Neutrophil (primary cell): Measurements from ENCODE around the gene DOLK.

ENCODE experiments used
- H3K27ac ChIP-seq: fragments of 200-600 bp; sonication (generic); 2 replicates; pipeline ENCODE4 v1.5.1; 2016; ENCODE audit warnings: mild to moderate bottlenecking, moderate library complexity
- H3K27me3 ChIP-seq: fragments of 200-600 bp; sonication (generic); 2 replicates; pipeline ENCODE4 v1.6.0; 2016; ENCODE audit warnings: mild to moderate bottlenecking
- H3K36me3 ChIP-seq: fragments of 200-600 bp; sonication (generic); 2 replicates; pipeline ENCODE4 v1.5.1; 2017
- H3K4me1 ChIP-seq, 2 experiments: fragments of 200-600 bp in 1 of 2; sonication (generic) in 1 of 2; 1 replicate in 1 of 2; 2 replicates in 1 of 2; pipeline versions ENCODE4 v1.5.1 to v1.6.1; 2013 to 2016; ENCODE audit warnings: low read depth in 1 of 2, low read length in 1 of 2, mild to moderate bottlenecking in 1 of 2, moderate library complexity in 1 of 2; ENCODE audit not compliant: control insufficient read depth in 1 of 2, insufficient read depth in 1 of 2
- H3K4me3 ChIP-seq, 2 experiments: fragments of 200-600 bp in 1 of 2; sonication (generic) in 1 of 2; 1 replicate in 1 of 2; 2 replicates in 1 of 2; pipeline ENCODE4 v1.5.1; 2013 to 2016; ENCODE audit warnings: low read depth in 1 of 2, low read length in 1 of 2, mild to moderate bottlenecking in 1 of 2, moderate library complexity in 1 of 2
- H3K9me3 ChIP-seq: fragments of 200-600 bp; sonication (generic); 2 replicates; pipeline ENCODE4 v1.5.1; 2016
- TF ChIP-seq, protein P1 (sequence below): fragments of 200-600 bp; sonication (generic); IDR thresholded peaks from 2 replicates; pipeline ENCODE4 v1.5.1; 2016; ENCODE audit warnings: antibody characterized with exemption

DOLK gene

GRCh38 chr9:128898845-128899565 lies 48.4 kb downstream of the DOLK start:
- TF ChIP-seq, protein P1, sequence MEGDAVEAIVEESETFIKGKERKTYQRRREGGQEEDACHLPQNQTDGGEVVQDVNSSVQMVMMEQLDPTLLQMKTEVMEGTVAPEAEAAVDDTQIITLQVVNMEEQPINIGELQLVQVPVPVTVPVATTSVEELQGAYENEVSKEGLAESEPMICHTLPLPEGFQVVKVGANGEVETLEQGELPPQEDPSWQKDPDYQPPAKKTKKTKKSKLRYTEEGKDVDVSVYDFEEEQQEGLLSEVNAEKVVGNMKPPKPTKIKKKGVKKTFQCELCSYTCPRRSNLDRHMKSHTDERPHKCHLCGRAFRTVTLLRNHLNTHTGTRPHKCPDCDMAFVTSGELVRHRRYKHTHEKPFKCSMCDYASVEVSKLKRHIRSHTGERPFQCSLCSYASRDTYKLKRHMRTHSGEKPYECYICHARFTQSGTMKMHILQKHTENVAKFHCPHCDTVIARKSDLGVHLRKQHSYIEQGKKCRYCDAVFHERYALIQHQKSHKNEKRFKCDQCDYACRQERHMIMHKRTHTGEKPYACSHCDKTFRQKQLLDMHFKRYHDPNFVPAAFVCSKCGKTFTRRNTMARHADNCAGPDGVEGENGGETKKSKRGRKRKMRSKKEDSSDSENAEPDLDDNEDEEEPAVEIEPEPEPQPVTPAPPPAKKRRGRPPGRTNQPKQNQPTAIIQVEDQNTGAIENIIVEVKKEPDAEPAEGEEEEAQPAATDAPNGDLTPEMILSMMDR: no peak
- Histone ChIP-seq H3K4me3 (no peak overlapping the region), H3K4me1 (peaks cover 13 to 15% of the 10 kb centered on the region in 2 experiments), H3K27ac (no peak overlapping the region), H3K36me3 (peaks cover 17% of the 10 kb centered on the region), H3K9me3 (no peaks in the 10 kb centered on the region), H3K27me3 (no peaks in the 10 kb centered on the region)

DNA sequence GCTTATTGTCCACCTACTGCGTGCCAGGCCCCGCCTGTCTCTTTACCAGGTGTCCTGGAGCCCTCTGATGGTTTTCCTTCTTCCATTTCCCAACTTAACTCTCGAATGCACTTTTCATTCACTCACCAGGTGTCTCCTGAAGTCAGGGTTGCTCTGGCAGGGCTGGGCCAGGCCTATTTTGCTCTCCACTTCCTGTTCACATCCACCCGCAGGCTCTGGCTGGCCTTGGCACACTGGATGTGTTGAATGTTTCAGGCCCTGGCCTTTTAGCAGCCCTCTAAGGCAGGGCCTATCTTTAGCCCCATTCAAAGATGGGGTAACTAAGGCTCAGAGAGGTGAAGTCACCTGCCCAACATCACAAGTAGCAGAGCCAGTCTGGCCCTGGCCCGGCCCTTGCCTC lies 49.0 kb downstream of the DOLK start:
- H3K27ac ChIP-seq: no peak overlapping the region
- H3K9me3 ChIP-seq: no peaks in the 10 kb centered on the region
- H3K27me3 ChIP-seq: no peaks in the 10 kb centered on the region
- no peak overlapping the region for H3K4me3 ChIP-seq
- TF ChIP-seq, protein P1: no peak
- peaks cover 13 to 15% of the 10 kb centered on the region in 2 experiments for H3K4me1 ChIP-seq
- peaks cover 22% of the 10 kb centered on the region for H3K36me3 ChIP-seq

DNA sequence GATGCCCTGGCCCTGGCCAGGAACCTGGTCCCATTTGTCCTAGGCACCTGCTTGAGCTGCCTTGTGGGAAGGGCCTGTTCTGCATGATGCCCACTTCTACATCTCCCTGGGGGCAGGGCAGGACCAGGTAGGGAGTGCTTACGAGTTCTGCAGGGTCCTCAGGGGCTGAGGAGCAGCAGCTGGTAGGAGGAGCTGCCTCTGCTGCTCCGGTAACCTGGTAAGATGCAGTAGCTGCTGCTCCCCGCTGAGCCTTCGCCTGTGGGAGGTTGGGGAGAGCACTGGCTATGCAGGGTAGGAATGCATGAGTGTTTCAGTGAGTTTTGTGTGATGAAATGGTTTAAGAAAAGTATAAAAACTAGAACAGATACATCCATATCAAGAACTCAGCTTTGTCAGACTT lies 51.8 kb downstream of the DOLK start:
- TF ChIP-seq, protein P1: no peak
- Histone ChIP-seq H3K9me3 (no peaks in the 10 kb centered on the region), H3K36me3 (peaks cover 41% of the 10 kb centered on the region), H3K4me1 (no peaks in the 10 kb centered on the region), H3K27ac (no peak overlapping the region), H3K27me3 (no peaks in the 10 kb centered on the region), H3K4me3 (no peak overlapping the region)
